ENCODE data around the gene RAP1GAP2.

RAP1GAP2 gene

DNA sequence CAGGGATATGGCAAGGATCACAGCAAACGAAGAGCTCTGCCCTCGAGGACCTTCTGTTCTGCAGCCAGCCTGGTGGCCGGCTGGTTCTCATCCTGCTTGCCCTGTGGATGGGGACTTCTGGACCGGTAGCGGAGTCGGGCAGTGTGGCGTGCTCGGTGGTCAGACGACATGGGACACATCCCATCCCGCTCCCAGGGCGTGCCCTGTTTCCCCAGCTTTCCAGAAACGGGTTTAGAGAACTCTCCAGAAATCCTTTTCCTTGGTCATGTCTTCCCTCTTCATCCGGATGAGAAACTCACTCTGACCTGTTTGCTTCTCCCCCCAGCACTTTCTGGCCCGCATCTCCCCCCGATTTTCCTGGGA lies 151.3 kb downstream of the RAP1GAP2 start:
- no peak overlapping the region for H3K4ac ChIP-seq (ENCODE audit: low read depth, low read length)
- no CpG with 5 or more reads among the region's 15 CpGs for WGBS (ENCODE audit: extremely low coverage, insufficient coverage, insufficient read length)
- no peak overlapping the region for H2BK12ac ChIP-seq (ENCODE audit: low read length)
- no peak overlapping the region for H3K23ac ChIP-seq (ENCODE audit: low read length)
- no peaks in the 10 kb centered on the region for H3K9me3 ChIP-seq (ENCODE audit: insufficient read depth, low read depth, low read length)
- H3K36me3 ChIP-seq (ENCODE audit: control insufficient read depth in 1 of 2, insufficient read depth in 2 of 2, low read length in 2 of 2) = no peaks in the 10 kb centered on the region
- no peaks in the 10 kb centered on the region for H3K79me2 ChIP-seq (ENCODE audit: control insufficient read depth, insufficient read depth, low read length, poor library complexity)
- H3K27ac ChIP-seq (ENCODE audit: low read depth, low read length) = no peak overlapping the region
- H3K9ac ChIP-seq (ENCODE audit: low read length) = no peak overlapping the region
- no peaks in the 10 kb centered on the region for H3K79me1 ChIP-seq (ENCODE audit: low read length)
- no peak overlapping the region for H4K8ac ChIP-seq (ENCODE audit: low read depth, low read length)
- no peak overlapping the region for H2AFZ ChIP-seq (ENCODE audit: insufficient read depth, low read length, poor library complexity)
- H2BK5ac ChIP-seq (ENCODE audit: low read depth, low read length, poor library complexity) = no peak overlapping the region
- H3K4me3 ChIP-seq (ENCODE audit: low read depth, low read length) = no peak overlapping the region
- H2BK120ac ChIP-seq (ENCODE audit: insufficient read depth, low read length, poor library complexity) = no peak overlapping the region
- H4K12ac ChIP-seq (ENCODE audit: low read depth, low read length) = no peak overlapping the region
- H3K4me1 ChIP-seq (ENCODE audit: control insufficient read depth in 1 of 2, insufficient read depth in 2 of 2, low read length in 2 of 2) = no peaks in the 10 kb centered on the region
- H4K91ac ChIP-seq (ENCODE audit: low read depth, low read length) = no peak overlapping the region
- no peak overlapping the region for H3K4me2 ChIP-seq (ENCODE audit: low read length)
- no peak overlapping the region for H2AK5ac ChIP-seq (ENCODE audit: low read length)
- no peak overlapping the region for H3K14ac ChIP-seq (ENCODE audit: low read length)
- H3K27me3 ChIP-seq (ENCODE audit: insufficient read depth, low read length) = no peaks in the 10 kb centered on the region
- DNase-seq = no peak
- H3K18ac ChIP-seq (ENCODE audit: low read length) = no peak overlapping the region

DNA sequence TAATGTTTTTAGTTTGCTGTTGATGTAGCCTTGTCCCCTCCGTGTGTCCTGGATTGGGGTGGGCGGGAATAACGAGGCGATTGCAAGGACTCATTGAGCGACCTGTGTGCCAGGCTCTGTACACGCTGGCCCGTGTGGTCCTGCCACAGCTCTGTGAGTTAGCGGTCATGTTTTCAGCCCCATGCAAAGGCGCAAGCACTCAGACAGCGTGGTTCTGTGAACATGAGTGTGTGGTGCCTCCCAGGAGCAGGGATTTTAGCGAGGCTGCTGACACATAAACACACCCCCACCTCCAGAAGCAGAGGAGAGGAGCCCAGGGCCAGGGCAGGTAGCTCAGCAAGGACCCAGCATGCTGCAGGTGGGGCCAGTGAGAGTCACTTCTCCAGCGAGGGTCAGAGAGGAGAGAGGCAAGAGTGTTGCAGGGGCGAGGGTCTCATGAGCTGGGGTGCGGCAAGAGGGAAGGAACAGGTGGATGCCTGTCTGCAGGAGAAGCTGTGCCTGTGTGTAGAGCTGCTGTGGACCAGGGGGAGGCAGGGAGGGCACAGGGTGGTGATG lies 151.8 kb downstream of the RAP1GAP2 start:
- Histone ChIP-seq H3K14ac (ENCODE audit: low read length) (no peak overlapping the region), H3K4ac (ENCODE audit: low read depth, low read length) (no peak overlapping the region), H3K36me3 (ENCODE audit: control insufficient read depth in 1 of 2, insufficient read depth in 2 of 2, low read length in 2 of 2) (no peaks in the 10 kb centered on the region), H3K9me3 (ENCODE audit: insufficient read depth, low read depth, low read length) (no peaks in the 10 kb centered on the region), H3K79me1 (ENCODE audit: low read length) (no peaks in the 10 kb centered on the region), H3K4me2 (ENCODE audit: low read length) (no peak overlapping the region), H3K27ac (ENCODE audit: low read depth, low read length) (no peak overlapping the region), H4K8ac (ENCODE audit: low read depth, low read length) (no peak overlapping the region), H3K4me3 (ENCODE audit: low read depth, low read length) (no peak overlapping the region), H3K4me1 (ENCODE audit: control insufficient read depth in 1 of 2, insufficient read depth in 2 of 2, low read length in 2 of 2) (no peaks in the 10 kb centered on the region), H2BK5ac (ENCODE audit: low read depth, low read length, poor library complexity) (no peak overlapping the region), H2AK5ac (ENCODE audit: low read length) (no peak overlapping the region), H3K27me3 (ENCODE audit: insufficient read depth, low read length) (no peaks in the 10 kb centered on the region), H3K23ac (ENCODE audit: low read length) (no peak overlapping the region), H2BK120ac (ENCODE audit: insufficient read depth, low read length, poor library complexity) (no peak overlapping the region), H2AFZ (ENCODE audit: insufficient read depth, low read length, poor library complexity) (no peak overlapping the region), H3K9ac (ENCODE audit: low read length) (no peak overlapping the region), H2BK12ac (ENCODE audit: low read length) (no peak overlapping the region), H3K18ac (ENCODE audit: low read length) (no peak overlapping the region), H4K12ac (ENCODE audit: low read depth, low read length) (no peak overlapping the region), H3K79me2 (ENCODE audit: control insufficient read depth, insufficient read depth, low read length, poor library complexity) (no peaks in the 10 kb centered on the region), H4K91ac (ENCODE audit: low read depth, low read length) (no peak overlapping the region)
- WGBS (ENCODE audit: extremely low coverage, insufficient coverage, insufficient read length) = no CpG with 5 or more reads among the region's 14 CpGs
- no peak for DNase-seq

DNA sequence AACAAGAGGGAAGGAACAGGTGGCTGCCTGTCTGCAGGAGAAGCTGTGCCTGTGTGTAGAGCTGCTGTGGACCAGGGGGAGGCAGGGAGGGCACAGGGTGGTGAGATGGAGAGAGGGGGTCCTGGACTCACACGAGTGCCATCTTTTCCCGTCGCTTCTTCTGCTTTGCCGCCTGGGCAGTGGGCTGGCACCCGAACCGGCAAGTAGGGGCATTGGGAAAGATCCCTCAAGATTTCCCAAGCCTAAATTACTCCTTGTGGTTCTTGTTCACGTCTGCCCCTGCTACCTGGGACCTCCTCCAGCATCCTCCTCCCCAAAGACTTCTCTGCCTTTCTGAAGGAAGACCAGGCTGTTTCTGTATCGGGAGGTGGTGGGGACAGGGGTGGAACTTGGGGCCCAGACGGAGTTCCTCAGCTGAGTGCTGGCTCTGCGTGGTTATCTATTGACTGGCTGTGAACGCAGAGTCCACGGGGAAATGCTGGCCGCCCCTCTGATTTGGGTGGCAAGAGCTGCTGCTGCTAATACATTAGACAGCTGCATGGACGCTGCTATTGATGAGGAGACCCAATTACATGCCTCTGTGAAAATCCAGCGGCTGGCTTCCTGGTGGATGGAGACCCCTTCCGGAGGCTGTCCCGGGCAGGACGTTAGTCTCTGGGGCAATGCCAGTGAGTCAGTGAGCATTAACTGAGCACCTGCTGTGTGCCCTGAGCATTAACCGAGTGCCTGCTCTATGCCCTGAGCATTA lies 152.7 kb downstream of the RAP1GAP2 start:
- Histone ChIP-seq H2AFZ (ENCODE audit: insufficient read depth, low read length, poor library complexity) (no peak overlapping the region), H2AK5ac (ENCODE audit: low read length) (no peak overlapping the region), H2BK120ac (ENCODE audit: insufficient read depth, low read length, poor library complexity) (no peak overlapping the region), H2BK5ac (ENCODE audit: low read depth, low read length, poor library complexity) (no peak overlapping the region), H3K27me3 (ENCODE audit: insufficient read depth, low read length) (no peaks in the 10 kb centered on the region), H4K91ac (ENCODE audit: low read depth, low read length) (no peak overlapping the region), H3K4me2 (ENCODE audit: low read length) (no peak overlapping the region), H3K14ac (ENCODE audit: low read length) (no peak overlapping the region), H3K27ac (ENCODE audit: low read depth, low read length) (no peak overlapping the region), H3K23ac (ENCODE audit: low read length) (no peak overlapping the region), H3K18ac (ENCODE audit: low read length) (no peak overlapping the region), H4K12ac (ENCODE audit: low read depth, low read length) (no peak overlapping the region), H3K9me3 (ENCODE audit: insufficient read depth, low read depth, low read length) (no peaks in the 10 kb centered on the region), H3K4me3 (ENCODE audit: low read depth, low read length) (no peak overlapping the region), H3K79me2 (ENCODE audit: control insufficient read depth, insufficient read depth, low read length, poor library complexity) (no peaks in the 10 kb centered on the region), H2BK12ac (ENCODE audit: low read length) (no peak overlapping the region), H4K8ac (ENCODE audit: low read depth, low read length) (no peak overlapping the region), H3K9ac (ENCODE audit: low read length) (no peak overlapping the region), H3K4ac (ENCODE audit: low read depth, low read length) (no peak overlapping the region), H3K36me3 (ENCODE audit: control insufficient read depth in 1 of 2, insufficient read depth in 2 of 2, low read length in 2 of 2) (no peaks in the 10 kb centered on the region), H3K4me1 (ENCODE audit: control insufficient read depth in 1 of 2, insufficient read depth in 2 of 2, low read length in 2 of 2) (no peaks in the 10 kb centered on the region), H3K79me1 (ENCODE audit: low read length) (no peaks in the 10 kb centered on the region)
- WGBS (ENCODE audit: extremely low coverage, insufficient coverage, insufficient read length) = no CpG with 5 or more reads among the region's 19 CpGs
- no peak for DNase-seq

DNA sequence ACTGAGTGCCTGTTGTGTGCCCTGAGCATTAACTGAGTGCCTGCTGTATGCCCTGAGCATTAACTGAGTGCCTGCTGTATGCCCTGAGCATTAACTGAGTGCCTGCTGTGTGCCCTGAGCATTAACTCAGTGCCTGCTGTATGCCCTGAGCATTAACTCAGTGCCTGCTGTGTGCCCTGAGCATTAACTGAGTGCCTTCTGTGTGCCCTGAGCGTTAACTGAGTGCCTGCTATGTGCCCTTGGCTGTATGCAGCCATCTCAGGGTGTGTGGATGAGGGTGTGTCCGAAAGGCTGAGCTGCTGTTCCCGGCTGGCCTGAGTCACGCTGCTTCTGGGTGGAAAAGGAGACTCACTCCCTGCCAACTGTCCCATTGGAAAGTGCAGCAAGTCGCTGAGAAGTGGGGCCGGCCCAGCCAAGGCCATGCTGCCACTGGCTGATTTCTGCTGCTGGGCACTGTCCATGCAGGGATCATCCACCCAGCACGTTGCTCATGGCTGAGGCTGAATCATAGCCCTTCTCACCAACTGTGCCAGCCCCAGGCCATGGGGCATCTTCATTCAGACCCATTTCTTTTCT lies 153.3 kb downstream of the RAP1GAP2 start:
- Histone ChIP-seq H3K23ac (ENCODE audit: low read length) (no peak overlapping the region), H4K12ac (ENCODE audit: low read depth, low read length) (no peak overlapping the region), H3K4me1 (ENCODE audit: control insufficient read depth in 1 of 2, insufficient read depth in 2 of 2, low read length in 2 of 2) (no peaks in the 10 kb centered on the region), H3K27ac (ENCODE audit: low read depth, low read length) (no peak overlapping the region), H3K18ac (ENCODE audit: low read length) (no peak overlapping the region), H4K91ac (ENCODE audit: low read depth, low read length) (no peak overlapping the region), H3K79me1 (ENCODE audit: low read length) (no peaks in the 10 kb centered on the region), H4K8ac (ENCODE audit: low read depth, low read length) (no peak overlapping the region), H2BK120ac (ENCODE audit: insufficient read depth, low read length, poor library complexity) (no peak overlapping the region), H2BK12ac (ENCODE audit: low read length) (no peak overlapping the region), H3K4ac (ENCODE audit: low read depth, low read length) (no peak overlapping the region), H3K79me2 (ENCODE audit: control insufficient read depth, insufficient read depth, low read length, poor library complexity) (no peaks in the 10 kb centered on the region), H2AK5ac (ENCODE audit: low read length) (no peak overlapping the region), H2BK5ac (ENCODE audit: low read depth, low read length, poor library complexity) (no peak overlapping the region), H3K4me2 (ENCODE audit: low read length) (no peak overlapping the region), H3K14ac (ENCODE audit: low read length) (no peak overlapping the region), H3K9me3 (ENCODE audit: insufficient read depth, low read depth, low read length) (no peaks in the 10 kb centered on the region), H3K9ac (ENCODE audit: low read length) (no peak overlapping the region), H3K36me3 (ENCODE audit: control insufficient read depth in 1 of 2, insufficient read depth in 2 of 2, low read length in 2 of 2) (no peaks in the 10 kb centered on the region), H3K27me3 (ENCODE audit: insufficient read depth, low read length) (no peaks in the 10 kb centered on the region), H3K4me3 (ENCODE audit: low read depth, low read length) (no peak overlapping the region), H2AFZ (ENCODE audit: insufficient read depth, low read length, poor library complexity) (no peak overlapping the region)
- WGBS (ENCODE audit: extremely low coverage, insufficient coverage, insufficient read length) = no CpG with 5 or more reads among the region's 7 CpGs
- DNase-seq = peak; percentile 45 to 52
